Nephron (organoid): ENCODE measurements around the gene RASA2.
A peak's percentile ranks its signal among the peaks of the same experiment; 100 is the strongest.

Experiments used
- H3K27ac Mint-ChIP-seq, 3 experiments: 2 replicates each; pipeline ENCODE4 v1.8.0; 2020; ENCODE audit warnings: mixed read lengths in 3 of 3, mild to moderate bottlenecking in 2 of 3, moderate library complexity in 1 of 3
- H3K27me3 Mint-ChIP-seq: 2 replicates; pipeline ENCODE4 v1.8.0; 2021; ENCODE audit warnings: low read depth, mild to moderate bottlenecking, moderate library complexity, mixed read lengths
- H3K36me3 Mint-ChIP-seq: 2 replicates; pipeline ENCODE4 v1.8.0; 2020; ENCODE audit warnings: low read depth, mixed read lengths
- H3K4me1 Mint-ChIP-seq: 2 replicates; pipeline ENCODE4 v1.8.0; 2020; ENCODE audit warnings: mixed read lengths
- H3K4me3 Mint-ChIP-seq, 3 experiments: 2 replicates each; pipeline ENCODE4 v1.8.0; 2020; ENCODE audit warnings: mild to moderate bottlenecking in 3 of 3, mixed read lengths in 3 of 3, moderate library complexity in 2 of 3
- H3K9me3 Mint-ChIP-seq: 2 replicates; pipeline ENCODE4 v1.8.0; 2020; ENCODE audit warnings: mixed read lengths
- TF ChIP-seq, protein P1 (sequence below), 3 experiments: fragments of 200-600 bp; sonication (generic); IDR thresholded peaks; one replicate each; pipeline ENCODE4 v1.5.0; 2021; ENCODE audit warnings: antibody characterized with exemption in 3 of 3; ENCODE audit not compliant: unreplicated experiment in 3 of 3

RASA2 gene

DNA sequence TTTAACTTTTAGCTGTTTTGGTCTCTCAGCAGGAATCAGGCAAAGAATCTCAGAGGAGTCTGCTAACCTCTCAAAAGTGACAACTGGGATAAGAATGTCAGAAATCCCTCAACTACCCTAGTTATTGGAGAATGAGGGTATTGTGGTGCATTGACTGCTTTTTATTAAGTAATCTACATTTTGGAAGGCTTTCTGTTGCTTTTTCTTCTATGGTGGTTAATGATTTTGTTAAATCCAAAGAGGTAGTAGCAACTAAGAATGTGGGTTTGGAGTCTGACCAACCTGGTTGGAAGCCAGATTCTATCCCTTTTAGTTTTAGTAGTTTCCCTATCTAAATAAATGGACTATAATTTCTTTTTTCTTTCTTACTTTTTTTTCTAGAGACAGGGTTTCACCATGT is 156.6 kb downstream of the RASA2 start:
- Mint-ChIP-seq H3K27me3 (no peaks in the 10 kb centered on the region), H3K27ac (peak overlapping the region in 1 of 3 experiments; percentile 56), H3K9me3 (no peaks in the 10 kb centered on the region), H3K36me3 (no peaks in the 10 kb centered on the region), H3K4me3 (no peak overlapping the region), H3K4me1 (peaks cover 5% of the 10 kb centered on the region)
- TF ChIP-seq, protein P1, sequence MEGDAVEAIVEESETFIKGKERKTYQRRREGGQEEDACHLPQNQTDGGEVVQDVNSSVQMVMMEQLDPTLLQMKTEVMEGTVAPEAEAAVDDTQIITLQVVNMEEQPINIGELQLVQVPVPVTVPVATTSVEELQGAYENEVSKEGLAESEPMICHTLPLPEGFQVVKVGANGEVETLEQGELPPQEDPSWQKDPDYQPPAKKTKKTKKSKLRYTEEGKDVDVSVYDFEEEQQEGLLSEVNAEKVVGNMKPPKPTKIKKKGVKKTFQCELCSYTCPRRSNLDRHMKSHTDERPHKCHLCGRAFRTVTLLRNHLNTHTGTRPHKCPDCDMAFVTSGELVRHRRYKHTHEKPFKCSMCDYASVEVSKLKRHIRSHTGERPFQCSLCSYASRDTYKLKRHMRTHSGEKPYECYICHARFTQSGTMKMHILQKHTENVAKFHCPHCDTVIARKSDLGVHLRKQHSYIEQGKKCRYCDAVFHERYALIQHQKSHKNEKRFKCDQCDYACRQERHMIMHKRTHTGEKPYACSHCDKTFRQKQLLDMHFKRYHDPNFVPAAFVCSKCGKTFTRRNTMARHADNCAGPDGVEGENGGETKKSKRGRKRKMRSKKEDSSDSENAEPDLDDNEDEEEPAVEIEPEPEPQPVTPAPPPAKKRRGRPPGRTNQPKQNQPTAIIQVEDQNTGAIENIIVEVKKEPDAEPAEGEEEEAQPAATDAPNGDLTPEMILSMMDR (IDR thresholded peaks at IDR 0.05; ENCODE audit: unreplicated experiment in 3 of 3), result no peak

DNA sequence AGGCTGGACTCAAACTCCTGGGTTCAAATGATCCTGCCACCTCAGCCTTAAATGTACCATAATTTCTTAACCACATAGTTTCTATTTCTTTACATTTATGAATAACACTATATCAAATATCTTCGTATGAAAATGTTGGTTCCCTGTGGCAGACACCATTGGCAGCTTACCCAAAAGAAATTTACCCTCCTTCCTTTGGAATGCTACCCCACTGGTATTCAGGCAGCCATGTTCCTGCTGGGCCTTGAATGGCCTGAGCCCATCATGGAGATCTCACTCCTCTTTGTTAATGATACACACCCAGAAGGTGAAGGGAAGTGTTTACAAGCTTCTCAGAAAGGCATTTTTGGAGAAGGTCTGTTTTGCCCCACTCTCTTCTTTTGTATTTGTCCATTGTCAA is 157.0 kb downstream of the RASA2 start:
- H3K27me3 Mint-ChIP-seq, result no peaks in the 10 kb centered on the region
- H3K9me3 Mint-ChIP-seq, result no peaks in the 10 kb centered on the region
- H3K36me3 Mint-ChIP-seq, result no peaks in the 10 kb centered on the region
- H3K4me3 Mint-ChIP-seq, result no peak overlapping the region
- peaks cover 5% of the 10 kb centered on the region for H3K4me1 Mint-ChIP-seq
- peak overlapping the region in 1 of 3 experiments; percentile 56 for H3K27ac Mint-ChIP-seq
- TF ChIP-seq, protein P1 (IDR thresholded peaks at IDR 0.05; ENCODE audit: unreplicated experiment in 3 of 3), result no peak

DNA sequence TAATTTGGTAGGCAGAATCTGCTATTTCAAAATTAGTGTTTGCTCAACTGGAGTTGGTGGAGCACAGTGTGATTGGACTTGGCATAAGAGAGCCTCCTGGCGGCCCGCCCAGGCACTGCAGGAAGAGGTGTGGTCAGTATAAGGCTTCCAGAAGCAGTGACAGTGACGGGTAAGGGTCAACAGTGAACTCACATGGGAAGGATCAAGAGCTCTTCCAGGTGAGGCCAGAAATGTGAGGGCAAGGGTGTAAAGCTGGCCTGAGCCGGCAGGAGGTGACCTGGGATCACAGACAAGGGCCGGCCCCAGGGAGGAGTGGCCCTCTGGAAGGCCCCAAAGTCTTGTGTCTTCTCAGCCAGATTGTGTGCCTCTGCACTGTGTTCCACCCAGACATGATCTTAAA is 158.1 kb downstream of the RASA2 start:
- Mint-ChIP-seq H3K4me1 (peaks cover 5% of the 10 kb centered on the region), H3K27me3 (no peaks in the 10 kb centered on the region), H3K27ac (peak overlapping the region in 1 of 3 experiments; percentile 22), H3K9me3 (no peaks in the 10 kb centered on the region), H3K36me3 (no peaks in the 10 kb centered on the region), H3K4me3 (no peak overlapping the region)
- TF ChIP-seq, protein P1 (IDR thresholded peaks at IDR 0.05; ENCODE audit: unreplicated experiment in 3 of 3), result peak; percentile 26 to 50 (median 31)

DNA sequence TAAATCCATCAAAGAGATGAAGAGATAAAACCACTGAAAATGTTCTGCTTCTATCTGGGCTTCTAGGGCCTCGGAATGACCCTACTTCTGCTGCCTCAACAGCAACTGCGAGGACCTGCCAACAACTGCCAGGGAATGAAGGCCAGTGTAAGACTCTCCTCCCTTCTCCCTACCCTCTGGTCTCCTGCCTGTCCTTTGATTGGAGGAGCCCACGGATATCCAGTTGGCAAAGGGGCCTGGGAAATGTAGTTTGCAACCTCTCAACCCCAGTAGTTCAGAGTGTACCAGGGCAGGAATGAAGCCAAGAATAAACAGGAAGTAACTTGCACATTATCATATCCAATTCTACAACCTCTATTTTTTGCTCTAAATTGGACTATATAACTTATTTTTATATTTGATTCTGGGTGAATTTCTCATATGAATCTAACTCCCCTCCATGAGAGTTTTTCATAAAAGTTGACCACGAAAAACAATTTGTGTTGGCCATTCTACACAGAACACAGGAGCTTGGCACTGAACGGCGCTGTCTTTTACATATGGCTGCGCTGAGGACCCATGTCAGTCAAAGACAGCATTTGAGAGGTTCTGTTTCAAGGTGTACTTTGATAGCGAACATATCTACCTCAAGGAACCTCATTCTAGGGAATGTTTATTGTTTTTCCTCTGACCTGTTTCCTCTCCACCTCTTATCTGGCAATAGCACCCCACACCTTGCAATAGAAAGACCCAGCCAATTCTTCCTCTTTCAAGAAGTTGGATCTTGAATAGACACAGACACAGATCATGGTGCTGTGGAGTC is 160.1 kb downstream of the RASA2 start:
- H3K27me3 Mint-ChIP-seq, result no peaks in the 10 kb centered on the region
- no peaks in the 10 kb centered on the region for H3K9me3 Mint-ChIP-seq
- H3K4me3 Mint-ChIP-seq, result no peak overlapping the region
- no peak overlapping the region for H3K27ac Mint-ChIP-seq
- TF ChIP-seq, protein P1 (IDR thresholded peaks at IDR 0.05; ENCODE audit: unreplicated experiment in 3 of 3), result no peak
- H3K36me3 Mint-ChIP-seq, result no peaks in the 10 kb centered on the region
- peaks cover 13% of the 10 kb centered on the region for H3K4me1 Mint-ChIP-seq

DNA sequence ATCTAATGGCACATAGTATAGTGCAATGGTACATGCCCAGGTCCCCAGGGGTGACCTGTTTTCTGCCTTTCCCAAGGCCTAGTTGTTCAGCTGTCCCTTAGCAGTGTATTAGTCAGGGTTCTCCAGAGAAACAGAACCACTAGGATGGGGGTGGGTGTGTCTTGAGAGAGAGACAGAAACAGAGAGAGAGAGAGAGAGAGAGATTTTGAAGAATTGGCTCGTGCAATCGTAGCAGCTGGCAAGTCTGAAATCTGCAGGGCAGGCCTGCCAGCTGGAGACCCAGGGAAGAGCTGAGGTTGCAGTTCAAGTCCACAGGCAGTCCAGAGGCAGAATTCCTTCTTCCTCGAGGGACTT is 160.7 kb downstream of the RASA2 start:
- Mint-ChIP-seq H3K27me3 (no peaks in the 10 kb centered on the region), H3K36me3 (no peaks in the 10 kb centered on the region), H3K4me3 (no peak overlapping the region), H3K4me1 (peaks cover 15% of the 10 kb centered on the region), H3K9me3 (no peaks in the 10 kb centered on the region), H3K27ac (no peak overlapping the region)
- TF ChIP-seq, protein P1 (IDR thresholded peaks at IDR 0.05; ENCODE audit: unreplicated experiment in 3 of 3), result no peak
